PFSK-1 (cell line): Measurements from ENCODE around the gene CACNA1C.

Experiments used
- POLR2AphosphoS5 ChIP-seq: IDR thresholded peaks from 2 replicates; pipeline ENCODE4 v1.6.1; 2012; ENCODE audit warnings: low read depth, mild to moderate bottlenecking, control low read depth, low read length, moderate library complexity
- REST ChIP-seq, 2 experiments: IDR thresholded peaks; 2 replicates each; pipeline versions ENCODE4 v1.6.1 to v1.8.0; 2011 to 2012; ENCODE audit warnings: low read depth in 2 of 2, low read length in 2 of 2, control low read depth in 1 of 2, inconsistent platforms in 1 of 2, mild to moderate bottlenecking in 1 of 2, moderate library complexity in 1 of 2; ENCODE audit not compliant: insufficient read depth in 1 of 2

GRCh38 chr12:2294651-2295475 lies 242.1 kb downstream of the CACNA1C start:
- TF ChIP-seq POLR2AphosphoS5 (no peak), REST (IDR thresholded peaks at IDR 0.05; ENCODE audit: insufficient read depth in 1 of 2, low read depth in 2 of 2, low read length in 2 of 2) (no peak)
